GM19397 (cell line): ENCODE measurements around the gene RHOT2.

Experiments
- ATAC-seq: cut with Tn5 transposase; IDR thresholded peaks from one replicate; pipeline ENCODE4 v1.9.1; 2021; ENCODE audit warnings: mild to moderate bottlenecking, moderate library complexity; ENCODE audit not compliant: unreplicated experiment

The RHOT2 gene

GRCh38 chr16:695355-696089, 27.6 kb downstream of the RHOT2 start:
- no peak for ATAC-seq

- no peak for ATAC-seq
Measured at GRCh38 chr16:698911-699671, 31.2 kb downstream of the RHOT2 start.

DNA sequence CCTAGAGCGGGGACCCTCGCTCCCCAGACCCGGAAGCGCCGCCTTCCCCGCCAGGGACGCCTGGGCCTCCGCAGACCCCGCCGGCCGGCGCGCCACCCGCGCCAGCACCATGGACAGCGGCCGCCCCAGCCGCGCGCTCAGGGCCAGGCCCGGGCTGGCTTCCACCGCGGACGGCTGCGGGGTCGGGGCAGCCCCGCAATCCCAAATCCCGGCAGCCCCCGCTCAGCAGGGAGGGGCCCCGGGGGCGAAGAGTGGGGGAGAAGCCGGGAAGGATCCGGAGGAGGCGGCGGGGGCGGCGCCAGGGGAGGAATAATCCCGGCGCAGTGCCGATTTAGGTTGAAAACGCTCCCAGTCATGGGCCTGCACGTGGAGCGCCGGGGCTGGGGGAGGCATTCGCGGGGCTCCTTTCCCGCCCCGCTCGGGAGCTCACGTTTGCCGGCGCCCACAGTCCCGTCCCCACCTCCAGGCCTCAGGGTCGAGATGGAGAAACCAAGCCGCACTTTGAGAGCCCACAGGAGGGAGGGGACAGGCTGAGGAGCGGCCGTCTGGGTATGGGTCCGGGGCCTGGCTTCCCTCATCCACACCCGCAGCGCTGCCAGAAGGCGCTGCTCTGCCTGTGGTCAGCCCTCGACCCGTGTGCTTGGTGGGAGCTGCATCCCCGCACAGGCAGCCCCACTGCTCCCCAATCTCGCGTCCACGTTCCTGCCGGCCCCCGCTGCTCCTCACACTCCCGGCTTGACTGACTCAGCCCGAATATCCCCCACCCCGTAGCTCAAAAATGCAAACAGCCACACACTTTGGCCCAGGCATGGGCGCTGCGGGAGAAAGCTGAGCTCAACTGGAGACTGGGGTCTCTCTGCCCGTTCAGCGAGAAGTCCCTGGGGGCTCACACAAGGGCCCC, 33.0 kb downstream of the RHOT2 start:
- ATAC-seq: no peak

DNA sequence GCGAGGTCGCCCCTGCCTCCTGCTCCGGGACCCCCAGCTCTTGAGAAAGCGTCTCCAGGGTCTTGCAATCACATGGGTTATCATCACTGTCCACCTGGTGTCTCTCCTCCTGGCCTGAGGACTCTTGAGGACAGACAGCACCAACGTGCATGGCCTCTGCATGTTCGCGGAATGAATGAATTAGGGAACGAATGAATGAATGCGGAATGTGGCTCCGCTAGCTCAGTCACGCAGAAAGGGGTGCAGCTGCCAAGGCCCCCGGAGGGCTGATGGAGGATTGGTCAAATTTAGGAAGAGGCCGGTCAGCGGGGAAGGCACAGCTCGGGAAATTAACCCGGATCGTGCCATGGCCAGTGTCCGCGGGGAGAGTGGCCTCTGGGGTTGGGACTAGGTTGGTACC, 34.4 kb downstream of the RHOT2 start:
- ATAC-seq: no peak

DNA sequence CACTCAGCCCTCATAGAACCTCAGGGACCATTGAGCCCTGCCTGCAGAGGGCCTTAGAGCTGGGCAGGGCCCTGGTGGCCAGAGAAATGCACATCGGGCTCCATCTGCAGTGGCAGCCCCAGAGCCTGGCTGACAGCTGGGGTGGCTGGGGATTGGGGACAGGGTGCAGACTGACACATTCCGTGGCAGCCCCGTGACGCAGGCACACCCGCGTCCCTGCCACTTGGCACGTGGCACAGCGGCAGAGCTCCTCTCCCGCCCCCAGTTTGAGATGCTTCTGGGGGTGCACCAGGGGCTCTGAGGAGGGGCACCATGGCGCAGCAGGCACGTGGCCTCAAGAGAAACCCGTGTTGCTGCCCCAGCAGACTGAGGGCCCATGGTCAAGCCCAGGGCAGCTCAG, 35.5 kb downstream of the RHOT2 start:
- no peak for ATAC-seq

- ATAC-seq: no peak
Measured at GRCh38 chr16:704047-704446, 36.1 kb downstream of the RHOT2 start.

DNA sequence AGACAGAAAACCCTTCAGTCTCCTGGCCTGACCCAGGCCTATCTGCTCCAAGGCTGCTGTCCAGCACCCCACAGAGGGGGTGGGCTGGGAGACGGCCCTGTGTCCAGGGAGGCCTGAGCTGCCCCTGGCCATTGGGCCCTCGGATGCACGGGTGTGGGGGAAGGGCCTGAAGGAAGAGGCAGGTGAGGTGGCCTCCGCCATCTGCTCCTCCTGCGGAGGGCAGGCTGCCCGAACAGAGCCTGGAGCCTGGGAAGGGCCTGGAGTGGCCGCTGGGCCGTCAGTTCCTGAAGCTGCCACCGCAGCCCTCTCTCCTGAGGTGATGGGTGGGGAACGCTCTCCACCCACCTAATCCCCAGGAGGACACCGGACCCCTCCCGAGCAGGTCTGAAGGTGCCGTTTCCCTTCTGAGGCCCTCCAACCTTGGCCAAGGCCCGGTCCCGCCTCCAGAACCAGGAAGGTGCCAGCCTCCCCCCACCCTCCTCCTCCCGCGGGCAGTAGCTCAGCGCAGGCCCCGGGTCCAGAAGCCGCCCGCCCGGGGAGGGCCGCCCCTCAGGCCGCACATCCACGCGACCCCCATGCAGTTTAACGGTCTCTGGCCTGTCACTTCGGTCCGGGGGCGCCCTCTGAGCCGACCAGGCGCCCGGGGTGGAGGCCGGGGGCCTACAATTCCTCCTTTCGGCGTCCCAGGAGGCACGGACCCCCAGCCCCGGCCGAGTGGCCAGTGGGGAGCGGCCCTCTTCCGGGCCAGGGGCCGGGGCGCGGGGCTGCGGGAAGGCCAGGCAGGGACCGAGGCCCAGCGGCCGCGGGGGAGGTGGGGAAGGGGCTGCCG, 36.8 kb downstream of the RHOT2 start:
- no peak for ATAC-seq

- ATAC-seq: no peak
Measured at GRCh38 chr16:705431-706188, 37.7 kb downstream of the RHOT2 start, which contains the start of gene FBXL16. Gene FBXL16 (minus strand): TSS chr16:705801. CDS start chr16:697405, 8,396 bp downstream.

DNA sequence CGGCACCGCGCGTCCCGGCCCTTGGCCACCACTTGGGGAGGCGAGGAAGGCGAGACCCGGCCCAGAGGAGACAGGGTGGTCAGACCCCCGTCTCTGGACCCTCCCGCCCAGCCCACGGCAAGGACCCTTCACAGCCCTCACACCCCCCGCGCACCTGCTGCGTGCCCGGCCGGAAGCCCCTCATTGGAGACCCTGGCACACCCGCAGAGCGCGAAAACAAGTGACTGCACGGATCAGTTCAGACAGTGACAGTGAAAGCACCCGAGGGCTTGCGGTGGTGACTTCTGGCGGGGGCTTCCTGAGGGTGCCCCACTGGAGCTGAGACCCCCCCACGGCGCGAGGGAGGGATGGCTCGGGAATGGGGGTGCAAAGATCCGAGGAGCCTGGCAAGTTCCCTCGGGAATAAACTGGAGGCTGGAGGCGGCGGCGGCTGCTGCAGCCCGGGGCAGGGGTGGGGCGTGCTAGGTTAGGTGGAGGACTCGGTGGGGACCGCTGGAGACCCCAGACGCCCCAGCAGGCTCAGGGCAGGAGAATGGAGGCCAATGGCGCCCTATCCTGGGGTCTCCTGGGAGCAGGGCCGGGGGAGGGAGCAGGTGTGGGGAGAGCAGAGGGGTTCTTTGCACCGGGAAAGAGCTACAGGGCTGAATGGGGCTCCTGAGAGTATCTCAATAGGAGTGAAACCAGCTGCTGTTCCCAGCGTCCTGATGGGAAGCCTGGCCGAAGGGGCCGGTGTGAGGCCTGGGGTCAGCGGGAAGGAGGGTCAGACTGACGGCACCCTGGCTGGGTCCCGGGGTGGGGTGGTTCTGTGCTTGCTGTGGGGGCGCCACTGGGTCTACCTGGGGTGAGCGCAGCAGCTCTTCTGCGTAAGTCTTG, 38.5 kb downstream of the RHOT2 start:
- no peak for ATAC-seq

DNA sequence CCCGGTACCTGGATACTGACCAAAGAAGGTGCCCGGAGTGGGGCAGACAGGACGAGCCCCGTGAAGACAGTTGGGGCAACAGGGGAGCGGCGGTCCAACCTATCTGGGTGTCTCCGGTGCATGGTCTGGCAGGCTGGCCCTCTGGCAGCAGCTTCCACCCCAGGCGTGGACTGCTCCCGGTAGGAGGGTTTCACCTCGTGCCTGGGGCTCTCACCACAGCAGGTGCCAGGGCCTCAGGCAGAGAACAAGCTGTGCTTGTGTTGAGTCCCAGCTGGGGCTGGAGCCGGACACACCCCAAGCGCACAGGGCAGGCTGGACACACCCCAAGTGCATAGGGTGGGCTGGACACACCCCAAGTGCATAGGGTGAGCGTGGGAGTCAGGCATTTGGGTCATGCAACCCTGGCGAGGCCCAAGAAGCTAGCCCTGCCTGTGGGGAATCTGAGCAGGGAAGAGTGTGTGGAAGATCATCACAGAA, 39.2 kb downstream of the RHOT2 start:
- no peak for ATAC-seq

DNA sequence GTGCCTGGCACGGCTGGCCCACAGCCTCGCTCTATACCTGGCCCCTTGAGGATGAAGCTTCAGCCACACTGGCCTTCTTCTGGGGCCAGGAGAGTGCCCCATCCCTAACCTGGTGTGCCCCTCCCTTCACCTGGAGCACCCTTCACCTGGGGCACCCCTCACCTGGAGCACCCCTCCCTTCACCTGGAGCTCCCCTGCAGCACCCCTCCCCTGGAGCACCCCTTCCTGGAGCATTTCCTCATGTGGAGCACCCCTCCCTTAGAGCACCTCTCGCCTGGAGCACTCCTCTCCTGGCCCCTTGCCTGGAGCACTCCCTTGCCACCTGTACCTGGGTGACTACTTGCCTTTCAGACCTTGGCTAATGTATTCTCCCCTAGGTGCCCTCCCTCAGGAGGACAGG, 40.1 kb downstream of the RHOT2 start:
- ATAC-seq: no peak

DNA sequence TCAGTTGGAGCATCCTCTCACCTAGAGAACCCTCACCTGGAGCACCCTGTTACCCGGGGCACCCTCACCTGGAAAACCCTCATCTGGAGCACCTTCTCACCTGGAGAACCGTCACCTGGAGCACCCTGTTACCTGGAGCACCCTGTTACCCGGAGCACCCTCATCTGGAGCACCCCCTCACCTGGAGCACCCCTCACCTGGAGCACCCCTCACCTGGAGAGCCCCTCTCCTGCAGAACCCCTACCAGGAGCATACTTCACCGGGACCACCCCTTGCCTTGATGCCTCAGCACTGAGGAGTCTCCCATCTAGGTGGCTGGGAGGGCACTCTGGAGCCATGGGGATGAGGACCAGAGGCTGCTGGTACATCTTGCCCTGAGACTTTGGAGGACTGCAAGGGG, 41.0 kb downstream of the RHOT2 start:
- ATAC-seq: no peak

- ATAC-seq: no peak
Measured at GRCh38 chr16:709566-710499, 41.9 kb downstream of the RHOT2 start.

DNA sequence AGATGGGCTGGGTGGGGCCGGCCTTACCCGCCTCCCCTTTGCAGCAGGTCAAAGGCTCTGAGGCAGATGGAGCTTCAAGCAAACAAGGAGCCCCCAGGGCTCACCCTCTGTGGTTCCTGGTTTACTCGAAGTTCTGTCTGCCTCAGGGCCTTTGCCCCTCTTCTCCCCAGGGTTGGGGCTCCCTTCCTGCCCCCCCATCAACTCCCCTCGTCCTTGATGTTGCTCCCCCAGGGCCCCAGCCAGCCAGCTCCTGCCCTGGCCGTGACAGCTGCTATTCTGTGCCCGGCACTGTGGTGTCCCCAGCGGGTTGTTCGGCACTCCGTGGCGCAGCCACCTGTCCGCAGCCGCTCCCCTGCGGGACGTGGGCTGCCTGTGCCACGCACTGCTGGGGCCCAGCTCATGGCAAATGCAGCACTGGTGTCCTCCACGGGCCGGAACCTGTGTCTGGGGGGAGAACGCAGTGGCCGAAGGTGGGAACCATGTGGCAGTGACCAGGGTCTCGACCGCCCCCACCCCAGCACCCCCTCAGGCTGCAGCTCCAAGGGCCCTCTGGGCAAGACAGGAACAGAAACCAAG, 42.7 kb downstream of the RHOT2 start:
- no peak for ATAC-seq

GRCh38 chr16:711084-711483, 43.2 kb downstream of the RHOT2 start:
- no peak for ATAC-seq

GRCh38 chr16:711548-712320, 43.8 kb downstream of the RHOT2 start:
- ATAC-seq: no peak
